NOMO-1 treated with DMSO at 0.1 percent for 48 hours (cell line): ENCODE results near the gene FHL2.
A peak's percentile ranks its signal among the peaks of the same experiment; 100 is the strongest.
"Not testable (repeated sequence)": the region's sequence is repeated elsewhere in the genome, so short reads cannot be mapped to it uniquely, and the experiment has no call there.

Source experiments
- DNase-seq: peaks from one replicate; lab custom pipeline; 2025; ENCODE audit not compliant: unreplicated experiment; lab: John Stamatoyannopoulos, UW

Gene FHL2

GRCh38 chr2:105357122-105357521, 41.7 kb downstream of the FHL2 start:
- DNase-seq: no peak

GRCh38 chr2:105344704-105345345, 54.0 kb downstream of the FHL2 start:
- DNase-seq: no peak

GRCh38 chr2:105339414-105339813, 59.4 kb downstream of the FHL2 start:
- no peak for DNase-seq

GRCh38 chr2:105338020-105338385, 60.8 kb downstream of the FHL2 start:
- peak; percentile 27 for DNase-seq

- DNase-seq: peak; percentile 83
Measured at GRCh38 chr2:105337122-105338019, 61.5 kb downstream of the FHL2 start, which contains the start of gene C2orf49. TSS of gene C2orf49 (plus strand) at chr2:105337540. CDS start at chr2:105337588, 48 bp downstream.

GRCh38 chr2:105336786-105337121, 62.1 kb downstream of the FHL2 start:
- no peak for DNase-seq

GRCh38 chr2:105335469-105335868, 63.4 kb downstream of the FHL2 start:
- DNase-seq: no peak

GRCh38 chr2:105334211-105334610, 64.6 kb downstream of the FHL2 start:
- no peak for DNase-seq

- no peak for DNase-seq
Measured at GRCh38 chr2:105330681-105331375, 68.0 kb downstream of the FHL2 start.

- DNase-seq: peak; percentile 40
Measured at GRCh38 chr2:105329561-105330495, 69.0 kb downstream of the FHL2 start, which contains the start of gene TGFBRAP1. TSS of gene TGFBRAP1 (minus strand) at chr2:105329735. CDS start at chr2:105308301, 21,434 bp downstream.

GRCh38 chr2:105329197-105329554, 69.7 kb downstream of the FHL2 start:
- peak; percentile 11 for DNase-seq

- DNase-seq: peak; percentile 15
Measured at GRCh38 chr2:105328281-105329196, 70.3 kb downstream of the FHL2 start.

- DNase-seq: no peak
Measured at GRCh38 chr2:105327690-105328089, 71.2 kb downstream of the FHL2 start.

GRCh38 chr2:105327271-105327670, 71.6 kb downstream of the FHL2 start:
- DNase-seq: not testable (repeated sequence)

GRCh38 chr2:105325389-105325963, 73.4 kb downstream of the FHL2 start:
- no peak for DNase-seq

GRCh38 chr2:105324732-105325131, 74.1 kb downstream of the FHL2 start:
- no peak for DNase-seq

- peak; percentile 70 for DNase-seq
Measured at GRCh38 chr2:105324101-105324500, 74.8 kb downstream of the FHL2 start.

- no peak for DNase-seq
Measured at GRCh38 chr2:105323111-105323510, 75.7 kb downstream of the FHL2 start.
